GM12892 (cell line): Measurements from ENCODE around the gene CHMP6.

Experiments used
- POLR2A ChIP-seq: IDR thresholded peaks from 2 replicates; pipeline ENCODE4 v1.6.1; 2011; ENCODE audit warnings: low read depth, low read length, control low read depth
- POLR2AphosphoS5 ChIP-seq: IDR thresholded peaks from 2 replicates; pipeline ENCODE4 v1.6.1; 2011; ENCODE audit warnings: low read depth, low read length, control low read depth
- TAF1 ChIP-seq: IDR thresholded peaks from 2 replicates; pipeline ENCODE4 v1.6.1; 2011; ENCODE audit warnings: low read depth, mild to moderate bottlenecking, control low read depth, low read length, borderline replicate concordance

DNA sequence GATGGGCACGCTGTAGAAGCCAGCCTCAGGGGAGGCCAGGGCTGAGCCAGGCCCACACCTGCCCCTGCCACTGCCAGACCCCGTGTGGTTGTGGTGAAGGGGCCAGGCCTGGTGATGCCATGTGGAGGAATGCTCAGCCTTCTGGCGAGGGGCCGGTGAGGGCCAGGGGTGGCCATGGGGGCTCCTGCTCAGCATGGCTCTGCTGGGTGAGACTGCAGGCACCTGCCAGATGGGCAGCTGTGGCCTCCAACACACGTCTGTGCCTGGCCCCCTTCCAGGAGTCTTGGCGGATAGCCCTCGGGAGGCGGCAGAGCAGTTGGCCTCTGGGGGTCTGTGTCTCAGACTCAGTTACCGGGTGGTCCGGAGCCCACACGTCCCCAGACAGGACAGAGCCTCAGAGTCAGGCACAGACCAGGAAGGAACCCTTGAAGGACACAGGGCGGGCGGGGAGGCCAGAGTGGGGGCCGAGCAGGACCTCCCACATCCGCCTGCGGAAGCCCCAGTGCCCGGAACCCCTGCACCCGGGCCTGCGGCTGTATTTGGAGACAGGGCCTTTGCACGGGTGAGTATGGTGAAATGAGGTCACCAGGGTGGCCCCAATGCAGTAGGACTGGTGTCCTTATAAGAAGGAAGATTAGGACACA is 22.5 kb upstream of the CHMP6 start:
- TF ChIP-seq POLR2A = no peak
- no peak for TF ChIP-seq POLR2AphosphoS5
- TF ChIP-seq TAF1 = no peak
